ENCODE data around the gene ADAMTSL1. TPM values are rescaled to one million over a fixed set of nuclear protein-coding genes. Genes with fewer than 3 reads are reported as not detected.

Gene ADAMTSL1
- polyA plus RNA-seq, 1 donor: 3.6 TPM

- Histone ChIP-seq H3K9me3 (ENCODE audit: control insufficient read depth, low read depth, low read length) (no peaks in the 10 kb centered on the region), H3K4me3 (ENCODE audit: low read length) (no peak overlapping the region), H3K27me3 (ENCODE audit: control insufficient read depth, insufficient read depth, low read length) (no peaks in the 10 kb centered on the region), H3K27ac (ENCODE audit: low read length) (no peak overlapping the region), H3K36me3 (ENCODE audit: control insufficient read depth, insufficient read depth, low read length) (no peaks in the 10 kb centered on the region), H3K4me1 (ENCODE audit: control insufficient read depth, insufficient read depth, low read length) (no peaks in the 10 kb centered on the region)
- no peak for DNase-seq
- no CpG with 5 or more reads among the region's 3 CpGs for WGBS (ENCODE audit: insufficient coverage, low lambda C conversion rate)
These were observed 75.8 kb downstream of the ADAMTSL1 start for GRCh38 chr9:18549772-18550171.

GRCh38 chr9:18550286-18550685, 76.3 kb downstream of the ADAMTSL1 start:
- no peak overlapping the region for H3K4me3 ChIP-seq (ENCODE audit: low read length)
- no peaks in the 10 kb centered on the region for H3K9me3 ChIP-seq (ENCODE audit: control insufficient read depth, low read depth, low read length)
- no CpG with 5 or more reads among the region's 5 CpGs for WGBS (ENCODE audit: insufficient coverage, low lambda C conversion rate)
- no peaks in the 10 kb centered on the region for H3K27me3 ChIP-seq (ENCODE audit: control insufficient read depth, insufficient read depth, low read length)
- no peak overlapping the region for H3K27ac ChIP-seq (ENCODE audit: low read length)
- H3K4me1 ChIP-seq (ENCODE audit: control insufficient read depth, insufficient read depth, low read length): no peaks in the 10 kb centered on the region
- H3K36me3 ChIP-seq (ENCODE audit: control insufficient read depth, insufficient read depth, low read length): no peaks in the 10 kb centered on the region
- DNase-seq: no peak

DNA sequence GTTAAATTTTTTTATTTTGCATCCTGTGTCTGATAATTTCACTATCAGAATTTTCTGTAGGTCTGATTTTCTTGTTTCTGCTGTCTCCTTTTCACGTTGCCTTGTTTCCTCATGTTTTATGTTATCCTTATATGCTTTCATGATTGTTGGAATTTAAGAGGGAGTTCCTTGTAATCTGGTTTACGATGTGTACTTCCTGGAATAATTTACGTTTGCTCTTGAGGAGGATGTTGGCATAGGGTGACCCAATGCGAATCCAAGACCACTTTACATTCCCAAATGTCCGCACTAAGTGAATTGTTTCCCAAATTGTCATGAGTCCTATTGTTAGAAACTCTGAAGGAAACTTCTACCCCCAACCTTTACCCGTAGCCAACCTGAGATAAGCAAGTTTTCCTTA, 80.3 kb downstream of the ADAMTSL1 start:
- Histone ChIP-seq H3K4me3 (ENCODE audit: low read length) (no peak overlapping the region), H3K27me3 (ENCODE audit: control insufficient read depth, insufficient read depth, low read length) (no peaks in the 10 kb centered on the region), H3K9me3 (ENCODE audit: control insufficient read depth, low read depth, low read length) (no peaks in the 10 kb centered on the region), H3K27ac (ENCODE audit: low read length) (no peak overlapping the region), H3K4me1 (ENCODE audit: control insufficient read depth, insufficient read depth, low read length) (no peaks in the 10 kb centered on the region), H3K36me3 (ENCODE audit: control insufficient read depth, insufficient read depth, low read length) (no peaks in the 10 kb centered on the region)
- DNase-seq: no peak
- 67% methylated on average over 4 of the region's 6 CpGs for WGBS (ENCODE audit: insufficient coverage, low lambda C conversion rate)

DNA sequence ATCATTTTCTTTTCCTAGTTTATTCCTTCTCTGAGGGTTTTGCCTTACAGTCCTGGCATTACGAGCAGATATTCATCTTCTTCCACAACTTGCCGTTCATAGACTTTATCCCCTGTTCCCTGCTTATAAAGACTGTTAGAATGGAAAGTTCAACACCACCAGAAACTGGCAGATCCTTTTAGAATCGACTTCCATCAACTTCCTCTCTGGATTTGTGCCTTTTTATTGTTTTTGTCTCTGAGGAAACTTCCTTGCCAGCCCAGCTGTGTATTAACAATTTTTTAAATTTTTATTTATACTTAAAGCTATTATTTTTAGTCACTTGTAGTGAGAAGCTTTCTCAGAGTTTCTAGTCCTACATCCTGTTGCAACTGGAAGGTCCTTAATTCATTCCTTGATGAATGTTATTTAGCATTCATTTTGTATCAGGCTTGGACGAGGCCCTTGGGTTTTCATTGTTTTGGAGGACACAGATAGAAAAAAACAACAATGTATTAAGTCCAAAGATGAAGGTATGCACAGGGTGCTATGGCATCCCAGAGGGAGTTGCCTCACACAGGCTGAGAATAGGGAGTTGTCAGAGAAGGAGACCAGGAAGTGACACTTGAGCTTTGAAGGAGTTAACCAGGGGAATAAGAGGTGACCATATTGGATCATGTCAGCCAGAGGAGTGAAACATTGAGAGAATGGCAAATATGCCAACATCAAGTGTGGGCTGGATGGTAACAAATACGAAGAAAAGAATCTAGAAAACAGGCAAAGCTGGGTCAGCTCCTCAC, 81.3 kb downstream of the ADAMTSL1 start:
- Histone ChIP-seq H3K9me3 (ENCODE audit: control insufficient read depth, low read depth, low read length) (no peaks in the 10 kb centered on the region), H3K36me3 (ENCODE audit: control insufficient read depth, insufficient read depth, low read length) (no peaks in the 10 kb centered on the region), H3K4me1 (ENCODE audit: control insufficient read depth, insufficient read depth, low read length) (no peaks in the 10 kb centered on the region), H3K27ac (ENCODE audit: low read length) (no peak overlapping the region), H3K27me3 (ENCODE audit: control insufficient read depth, insufficient read depth, low read length) (no peaks in the 10 kb centered on the region), H3K4me3 (ENCODE audit: low read length) (no peak overlapping the region)
- 93% methylated on average over 2 of the region's 5 CpGs for WGBS (ENCODE audit: insufficient coverage, low lambda C conversion rate)
- DNase-seq: no peak

DNA sequence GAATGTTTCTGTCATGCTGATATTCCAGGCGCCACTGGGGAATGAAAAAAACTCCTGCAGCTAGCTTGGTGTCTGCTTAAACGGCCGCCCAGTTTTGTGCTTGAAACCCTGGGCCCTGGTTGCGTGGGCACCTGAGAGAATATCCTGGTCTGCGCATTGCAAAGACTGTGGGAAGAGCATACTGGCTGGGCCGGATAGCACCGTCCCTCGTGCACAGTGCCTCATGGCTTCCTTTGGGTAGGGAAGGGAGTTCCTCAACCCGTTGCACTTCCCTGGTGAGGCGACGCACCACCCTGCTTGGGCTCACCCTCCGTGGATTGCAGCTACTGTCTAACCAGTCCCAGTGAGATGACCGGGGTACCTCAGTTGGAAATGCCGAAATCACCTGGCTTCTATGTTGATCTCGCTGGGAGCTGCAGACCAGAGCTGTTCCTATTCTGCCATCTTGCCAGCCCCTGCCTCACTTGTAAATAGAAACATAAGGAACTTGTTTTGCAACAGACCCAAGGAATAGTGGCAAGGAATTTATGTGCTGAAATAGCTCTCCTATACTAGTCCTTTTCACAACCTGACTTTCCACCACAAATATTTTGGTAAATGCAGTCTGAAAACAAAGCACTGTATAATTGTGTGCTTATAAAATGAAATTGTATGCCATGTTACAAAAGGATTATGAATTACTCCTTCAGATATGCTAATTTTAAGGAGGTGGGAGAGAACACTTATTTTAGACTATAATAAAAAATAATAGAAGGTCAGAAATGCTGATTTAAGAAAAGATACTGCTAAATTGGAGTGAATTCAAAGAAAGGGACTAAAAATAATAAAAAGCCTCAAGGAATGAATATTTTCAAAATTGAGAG, 90.3 kb downstream of the ADAMTSL1 start:
- Histone ChIP-seq H3K4me3 (ENCODE audit: low read length) (no peak overlapping the region), H3K36me3 (ENCODE audit: control insufficient read depth, insufficient read depth, low read length) (no peaks in the 10 kb centered on the region), H3K4me1 (ENCODE audit: control insufficient read depth, insufficient read depth, low read length) (no peaks in the 10 kb centered on the region), H3K27ac (ENCODE audit: low read length) (no peak overlapping the region), H3K9me3 (ENCODE audit: control insufficient read depth, low read depth, low read length) (no peaks in the 10 kb centered on the region), H3K27me3 (ENCODE audit: control insufficient read depth, insufficient read depth, low read length) (no peaks in the 10 kb centered on the region)
- WGBS (ENCODE audit: insufficient coverage, low lambda C conversion rate): no CpG with 5 or more reads among the region's 15 CpGs
- no peak for DNase-seq

GRCh38 chr9:18566121-18566520, 92.2 kb downstream of the ADAMTSL1 start:
- WGBS (ENCODE audit: insufficient coverage, low lambda C conversion rate): 90% methylated on average over 4 of the region's 5 CpGs
- H3K4me3 ChIP-seq (ENCODE audit: low read length): no peak overlapping the region
- H3K27ac ChIP-seq (ENCODE audit: low read length): no peak overlapping the region
- H3K9me3 ChIP-seq (ENCODE audit: control insufficient read depth, low read depth, low read length): no peaks in the 10 kb centered on the region
- no peaks in the 10 kb centered on the region for H3K4me1 ChIP-seq (ENCODE audit: control insufficient read depth, insufficient read depth, low read length)
- H3K36me3 ChIP-seq (ENCODE audit: control insufficient read depth, insufficient read depth, low read length): no peaks in the 10 kb centered on the region
- no peak for DNase-seq
- no peaks in the 10 kb centered on the region for H3K27me3 ChIP-seq (ENCODE audit: control insufficient read depth, insufficient read depth, low read length)

- no peaks in the 10 kb centered on the region for H3K9me3 ChIP-seq (ENCODE audit: control insufficient read depth, low read depth, low read length)
- no peaks in the 10 kb centered on the region for H3K27me3 ChIP-seq (ENCODE audit: control insufficient read depth, insufficient read depth, low read length)
- H3K36me3 ChIP-seq (ENCODE audit: control insufficient read depth, insufficient read depth, low read length): no peaks in the 10 kb centered on the region
- H3K4me1 ChIP-seq (ENCODE audit: control insufficient read depth, insufficient read depth, low read length): no peaks in the 10 kb centered on the region
- no peak for DNase-seq
- H3K4me3 ChIP-seq (ENCODE audit: low read length): no peak overlapping the region
- 63% methylated on average over 3 of the region's 4 CpGs for WGBS (ENCODE audit: insufficient coverage, low lambda C conversion rate)
- no peak overlapping the region for H3K27ac ChIP-seq (ENCODE audit: low read length)
These were observed 95.0 kb downstream of the ADAMTSL1 start for GRCh38 chr9:18568973-18569372.

- Histone ChIP-seq H3K36me3 (ENCODE audit: control insufficient read depth, insufficient read depth, low read length) (no peaks in the 10 kb centered on the region), H3K27ac (ENCODE audit: low read length) (no peak overlapping the region), H3K4me3 (ENCODE audit: low read length) (no peak overlapping the region), H3K27me3 (ENCODE audit: control insufficient read depth, insufficient read depth, low read length) (no peaks in the 10 kb centered on the region), H3K9me3 (ENCODE audit: control insufficient read depth, low read depth, low read length) (no peaks in the 10 kb centered on the region), H3K4me1 (ENCODE audit: control insufficient read depth, insufficient read depth, low read length) (no peaks in the 10 kb centered on the region)
- no CpG with 5 or more reads among the region's 3 CpGs for WGBS (ENCODE audit: insufficient coverage, low lambda C conversion rate)
- no peak for DNase-seq
These were observed 96.1 kb downstream of the ADAMTSL1 start for GRCh38 chr9:18569941-18570630.

DNA sequence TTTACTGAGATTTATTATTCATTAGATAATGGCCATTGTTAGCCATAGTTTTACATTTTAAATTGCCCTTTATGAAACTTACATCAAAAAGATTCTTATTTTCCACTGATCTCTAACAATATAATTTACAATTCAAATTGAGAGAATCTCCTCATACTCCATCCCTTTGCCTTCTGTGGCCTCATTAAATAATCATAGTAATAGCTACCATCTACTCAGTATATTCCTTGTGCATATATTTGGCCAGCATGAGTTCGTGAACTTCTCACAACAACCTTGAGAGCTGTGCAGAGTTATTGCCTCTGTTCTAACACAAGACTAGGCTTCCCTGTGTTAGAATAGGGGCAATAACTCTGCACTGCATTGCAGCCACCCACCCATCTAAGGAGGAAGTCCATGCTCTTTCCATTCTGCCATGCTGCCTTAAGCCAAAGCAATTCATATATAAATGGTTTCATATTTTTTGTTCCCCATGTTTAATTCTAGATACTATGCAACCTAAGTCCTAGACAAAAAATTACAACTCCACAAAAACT, 99.1 kb downstream of the ADAMTSL1 start:
- Histone ChIP-seq H3K36me3 (ENCODE audit: control insufficient read depth, insufficient read depth, low read length) (no peaks in the 10 kb centered on the region), H3K27me3 (ENCODE audit: control insufficient read depth, insufficient read depth, low read length) (no peaks in the 10 kb centered on the region), H3K9me3 (ENCODE audit: control insufficient read depth, low read depth, low read length) (no peaks in the 10 kb centered on the region), H3K27ac (ENCODE audit: low read length) (no peak overlapping the region), H3K4me1 (ENCODE audit: control insufficient read depth, insufficient read depth, low read length) (no peaks in the 10 kb centered on the region), H3K4me3 (ENCODE audit: low read length) (no peak overlapping the region)
- no peak for DNase-seq
- WGBS (ENCODE audit: insufficient coverage, low lambda C conversion rate): no CpG with 5 or more reads among the region's 1 CpG

DNA sequence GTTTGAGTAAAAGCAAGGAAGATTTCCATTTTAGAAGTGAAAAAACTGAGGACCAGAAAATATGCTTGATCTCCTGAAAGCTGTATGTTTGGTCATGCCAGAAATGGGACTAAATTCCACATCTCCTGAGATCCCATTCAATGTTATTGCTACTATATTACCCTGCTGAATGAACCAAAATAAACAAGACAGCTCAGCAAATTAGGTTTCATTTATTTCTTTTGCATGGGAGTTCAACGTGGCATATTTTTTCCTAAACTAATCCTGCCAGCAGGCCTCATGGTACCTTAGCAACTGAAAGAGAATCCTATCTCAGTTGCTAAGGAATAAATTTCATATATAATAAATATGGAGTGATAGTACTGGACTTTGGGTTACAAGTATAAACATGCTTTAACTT, 101.7 kb downstream of the ADAMTSL1 start:
- Histone ChIP-seq H3K4me3 (ENCODE audit: low read length) (no peak overlapping the region), H3K4me1 (ENCODE audit: control insufficient read depth, insufficient read depth, low read length) (no peaks in the 10 kb centered on the region), H3K36me3 (ENCODE audit: control insufficient read depth, insufficient read depth, low read length) (no peaks in the 10 kb centered on the region), H3K27me3 (ENCODE audit: control insufficient read depth, insufficient read depth, low read length) (no peaks in the 10 kb centered on the region), H3K9me3 (ENCODE audit: control insufficient read depth, low read depth, low read length) (no peaks in the 10 kb centered on the region), H3K27ac (ENCODE audit: low read length) (no peak overlapping the region)
- no peak for DNase-seq
- WGBS (ENCODE audit: insufficient coverage, low lambda C conversion rate): 20% methylated on average over 1 of the region's 1 CpG

Data from large intestine (tissue), 3 donors.